ENCODE data around the gene ARL4C.

The ARL4C gene

GRCh38 chr2:234447963-234448362 lies 48.9 kb downstream of the ARL4C start:
- no peak for DNase-seq (ENCODE audit: low read depth, low spot score)

GRCh38 chr2:234447189-234447588 lies 49.7 kb downstream of the ARL4C start:
- no peak for DNase-seq (ENCODE audit: low read depth, low spot score)

- DNase-seq (ENCODE audit: low read depth, low spot score), result no peak
These were observed 50.3 kb downstream of the ARL4C start for GRCh38 chr2:234446404-234447076.

GRCh38 chr2:234444893-234445292 lies 52.0 kb downstream of the ARL4C start:
- peak; percentile 88 for DNase-seq (ENCODE audit: low read depth, low spot score)

- DNase-seq (ENCODE audit: low read depth, low spot score), result no peak
These were observed 52.6 kb downstream of the ARL4C start for GRCh38 chr2:234444242-234444730.

Data from astrocyte of the hippocampus (primary cell).